ENCODE results near the gene CERS6.

DNA sequence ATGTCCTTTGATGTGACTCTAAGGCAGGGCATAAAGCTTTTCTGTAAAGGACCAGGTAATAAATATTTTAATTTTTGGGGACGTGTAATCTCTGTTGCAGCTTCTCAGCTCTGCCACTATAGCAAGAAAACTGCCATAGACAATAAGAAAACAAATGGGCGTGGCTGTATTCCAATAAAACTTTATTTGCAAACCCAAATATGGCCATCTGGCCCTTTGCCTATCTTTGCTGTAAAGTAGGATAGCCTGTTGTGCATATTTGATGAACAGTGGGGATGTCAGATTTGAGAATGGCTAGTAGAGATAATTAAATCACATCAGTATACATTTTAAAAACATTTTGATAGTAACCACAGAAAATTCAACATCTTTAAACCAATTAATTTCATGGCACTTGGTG lies 250.7 kb downstream of the CERS6 start:
- TF ChIP-seq, protein P1, sequence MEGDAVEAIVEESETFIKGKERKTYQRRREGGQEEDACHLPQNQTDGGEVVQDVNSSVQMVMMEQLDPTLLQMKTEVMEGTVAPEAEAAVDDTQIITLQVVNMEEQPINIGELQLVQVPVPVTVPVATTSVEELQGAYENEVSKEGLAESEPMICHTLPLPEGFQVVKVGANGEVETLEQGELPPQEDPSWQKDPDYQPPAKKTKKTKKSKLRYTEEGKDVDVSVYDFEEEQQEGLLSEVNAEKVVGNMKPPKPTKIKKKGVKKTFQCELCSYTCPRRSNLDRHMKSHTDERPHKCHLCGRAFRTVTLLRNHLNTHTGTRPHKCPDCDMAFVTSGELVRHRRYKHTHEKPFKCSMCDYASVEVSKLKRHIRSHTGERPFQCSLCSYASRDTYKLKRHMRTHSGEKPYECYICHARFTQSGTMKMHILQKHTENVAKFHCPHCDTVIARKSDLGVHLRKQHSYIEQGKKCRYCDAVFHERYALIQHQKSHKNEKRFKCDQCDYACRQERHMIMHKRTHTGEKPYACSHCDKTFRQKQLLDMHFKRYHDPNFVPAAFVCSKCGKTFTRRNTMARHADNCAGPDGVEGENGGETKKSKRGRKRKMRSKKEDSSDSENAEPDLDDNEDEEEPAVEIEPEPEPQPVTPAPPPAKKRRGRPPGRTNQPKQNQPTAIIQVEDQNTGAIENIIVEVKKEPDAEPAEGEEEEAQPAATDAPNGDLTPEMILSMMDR (IDR thresholded peaks at IDR 0.05): no peak
- TF ChIP-seq POLR2A (IDR thresholded peaks at IDR 0.05): no peak
